Astrocyte (in vitro differentiated cells and primary cell): ENCODE results near the gene IQCK. TPM values are rescaled to one million over a fixed set of nuclear protein-coding genes. Genes with fewer than 3 reads are reported as not detected.

Experiments used
- DNase-seq: peaks from one replicate; pipeline ENCODE4 v3.0.0-alpha.2; 2010; ENCODE audit warnings: low read depth
- FAIRE-seq: peaks from 2 replicates; lab custom pipeline; 2011; peaks lifted over from hg19 to GRCh38; lab: Jason Lieb, UNC
- H2AFZ ChIP-seq: 2 replicates; pipeline ENCODE4 v1.6.0; 2012; ENCODE audit warnings: low read depth, low read length, inconsistent platforms
- H3K27ac ChIP-seq: 2 replicates; pipeline ENCODE4 v1.5.1; 2011; ENCODE audit warnings: low read depth, low read length, inconsistent platforms
- H3K27me3 ChIP-seq: 2 replicates; pipeline ENCODE4 v1.6.0; 2011; ENCODE audit warnings: low read length, inconsistent platforms; ENCODE audit not compliant: insufficient read depth
- H3K36me3 ChIP-seq: 2 replicates; pipeline ENCODE4 v1.5.1; 2011; ENCODE audit warnings: low read length, inconsistent platforms; ENCODE audit not compliant: insufficient read depth
- H3K4me1 ChIP-seq: 2 replicates; pipeline ENCODE4 v1.5.1; 2011; ENCODE audit warnings: low read length, inconsistent platforms; ENCODE audit not compliant: insufficient read depth
- H3K4me2 ChIP-seq: 2 replicates; pipeline ENCODE4 v1.6.0; 2012; ENCODE audit warnings: low read length, inconsistent platforms
- H3K4me3 ChIP-seq: 2 replicates; pipeline ENCODE4 v1.5.1; 2011; ENCODE audit warnings: low read depth, mild to moderate bottlenecking, low read length, inconsistent platforms; ENCODE audit not compliant: insufficient read depth
- H3K79me2 ChIP-seq: 2 replicates; pipeline ENCODE4 v1.6.0; 2012; ENCODE audit warnings: mild to moderate bottlenecking, low read length, inconsistent platforms; ENCODE audit not compliant: insufficient read depth
- H3K9ac ChIP-seq: 2 replicates; pipeline ENCODE4 v1.6.0; 2012; ENCODE audit warnings: mild to moderate bottlenecking, low read length, inconsistent platforms
- H3K9me3 ChIP-seq: 2 replicates; pipeline ENCODE4 v1.5.1; 2012; ENCODE audit warnings: low read depth, mild to moderate bottlenecking, low read length, inconsistent platforms; ENCODE audit not compliant: insufficient read depth
- H4K20me1 ChIP-seq: 2 replicates; pipeline ENCODE4 v1.6.0; 2012; ENCODE audit warnings: low read length, inconsistent platforms; ENCODE audit not compliant: insufficient read depth
- H3K27ac Mint-ChIP-seq: one replicate; pipeline ENCODE4 v1.8.0; 2021; ENCODE audit warnings: mild to moderate bottlenecking, mixed read lengths; ENCODE audit not compliant: unreplicated experiment
- H3K27me3 Mint-ChIP-seq: one replicate; pipeline ENCODE4 v1.8.0; 2021; ENCODE audit warnings: low read depth, mixed read lengths; ENCODE audit not compliant: unreplicated experiment
- H3K36me3 Mint-ChIP-seq: one replicate; pipeline ENCODE4 v1.8.0; 2021; ENCODE audit warnings: low read depth, mixed read lengths; ENCODE audit not compliant: unreplicated experiment
- H3K4me1 Mint-ChIP-seq: one replicate; pipeline ENCODE4 v1.8.0; 2021; ENCODE audit warnings: low read depth, mixed read lengths; ENCODE audit not compliant: unreplicated experiment
- H3K4me3 Mint-ChIP-seq: one replicate; pipeline ENCODE4 v1.8.0; 2021; ENCODE audit warnings: mild to moderate bottlenecking, moderate library complexity, mixed read lengths; ENCODE audit not compliant: unreplicated experiment
- H3K9me3 Mint-ChIP-seq: one replicate; pipeline ENCODE4 v1.8.0; 2021; ENCODE audit warnings: mild to moderate bottlenecking, mixed read lengths; ENCODE audit not compliant: unreplicated experiment
- EZH2 ChIP-seq: IDR thresholded peaks from 2 replicates; pipeline ENCODE4 v1.6.1; 2012; ENCODE audit warnings: mild to moderate bottlenecking, low read length, inconsistent platforms; ENCODE audit not compliant: insufficient read depth
- total RNA-seq: library from RNA; stranded (reverse); gene quantifications from 2 replicates; pipeline ENCODE4 v1.2.1, GENCODE V29; 2021
- TF ChIP-seq, protein P1 (sequence below): IDR thresholded peaks from 2 replicates; pipeline ENCODE4 v1.5.1; 2011; ENCODE audit warnings: low read depth, mild to moderate bottlenecking, inconsistent platforms, low read length, moderate library complexity; ENCODE audit not compliant: insufficient read depth

The IQCK gene
- total RNA-seq, 1 donor from 2014 or later, result 5.9 TPM

GRCh38 chr16:19703172-19703889, 14.7 kb upstream of the IQCK start:
- H3K27ac ChIP-seq, result no peak overlapping the region
- no peak for FAIRE-seq
- peaks cover 32% of the 10 kb centered on the region for H3K36me3 Mint-ChIP-seq

GRCh38 chr16:19704321-19705145, 13.5 kb upstream of the IQCK start:
- no peak overlapping the region for H2AFZ ChIP-seq
- no peak overlapping the region for H3K4me3 Mint-ChIP-seq
- H3K4me2 ChIP-seq, result no peak overlapping the region
- H3K4me3 ChIP-seq, result no peak overlapping the region
- H3K79me2 ChIP-seq, result peaks cover 20% of the 10 kb centered on the region
- DNase-seq (peak; percentile 70), FAIRE-seq (no peak)
- H3K9me3 ChIP-seq, result no peaks in the 10 kb centered on the region
- peaks cover 34% of the 10 kb centered on the region for H3K36me3 Mint-ChIP-seq
- peaks cover 31% of the 10 kb centered on the region for H3K4me1 ChIP-seq
- H3K9me3 Mint-ChIP-seq, result peaks cover 5% of the 10 kb centered on the region
- no peaks in the 10 kb centered on the region for H3K27me3 Mint-ChIP-seq
- TF ChIP-seq, protein P1, sequence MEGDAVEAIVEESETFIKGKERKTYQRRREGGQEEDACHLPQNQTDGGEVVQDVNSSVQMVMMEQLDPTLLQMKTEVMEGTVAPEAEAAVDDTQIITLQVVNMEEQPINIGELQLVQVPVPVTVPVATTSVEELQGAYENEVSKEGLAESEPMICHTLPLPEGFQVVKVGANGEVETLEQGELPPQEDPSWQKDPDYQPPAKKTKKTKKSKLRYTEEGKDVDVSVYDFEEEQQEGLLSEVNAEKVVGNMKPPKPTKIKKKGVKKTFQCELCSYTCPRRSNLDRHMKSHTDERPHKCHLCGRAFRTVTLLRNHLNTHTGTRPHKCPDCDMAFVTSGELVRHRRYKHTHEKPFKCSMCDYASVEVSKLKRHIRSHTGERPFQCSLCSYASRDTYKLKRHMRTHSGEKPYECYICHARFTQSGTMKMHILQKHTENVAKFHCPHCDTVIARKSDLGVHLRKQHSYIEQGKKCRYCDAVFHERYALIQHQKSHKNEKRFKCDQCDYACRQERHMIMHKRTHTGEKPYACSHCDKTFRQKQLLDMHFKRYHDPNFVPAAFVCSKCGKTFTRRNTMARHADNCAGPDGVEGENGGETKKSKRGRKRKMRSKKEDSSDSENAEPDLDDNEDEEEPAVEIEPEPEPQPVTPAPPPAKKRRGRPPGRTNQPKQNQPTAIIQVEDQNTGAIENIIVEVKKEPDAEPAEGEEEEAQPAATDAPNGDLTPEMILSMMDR, result no peak
- no peak for TF ChIP-seq EZH2
- H3K27ac Mint-ChIP-seq, result peak overlapping the region; percentile 55
- peak overlapping the region; percentile 44 for H3K27ac ChIP-seq
- H4K20me1 ChIP-seq, result peaks cover 23% of the 10 kb centered on the region
- no peak overlapping the region for H3K9ac ChIP-seq
- H3K27me3 ChIP-seq, result no peaks in the 10 kb centered on the region
- H3K36me3 ChIP-seq, result peaks cover 20% of the 10 kb centered on the region
- H3K4me1 Mint-ChIP-seq, result peaks cover 41% of the 10 kb centered on the region

More at GRCh38 chr16:19703172-19703889, 14.7 kb upstream of the IQCK start:
- TF ChIP-seq, protein P1, result no peak
- no peak for TF ChIP-seq EZH2
- H3K27me3 ChIP-seq, result no peaks in the 10 kb centered on the region
- Mint-ChIP-seq H3K27ac (peak overlapping the region; percentile 38), H3K4me3 (no peak overlapping the region), H3K9me3 (peaks cover 5% of the 10 kb centered on the region), H3K27me3 (no peaks in the 10 kb centered on the region), H3K4me1 (peaks cover 32% of the 10 kb centered on the region)
- H3K36me3 ChIP-seq, result peaks cover 21% of the 10 kb centered on the region
- H3K4me1 ChIP-seq, result peaks cover 39% of the 10 kb centered on the region
- peaks cover 16% of the 10 kb centered on the region for H3K79me2 ChIP-seq
- peaks cover 22% of the 10 kb centered on the region for H4K20me1 ChIP-seq
- H3K9me3 ChIP-seq, result no peaks in the 10 kb centered on the region
- H3K4me3 ChIP-seq, result no peak overlapping the region
- H3K9ac ChIP-seq, result no peak overlapping the region
- no peak for DNase-seq
- no peak overlapping the region for H2AFZ ChIP-seq
- H3K4me2 ChIP-seq, result no peak overlapping the region
